ENCODE results near the gene TC2N. TPM values are rescaled to one million over a fixed set of nuclear protein-coding genes. Genes with fewer than 3 reads are reported as not detected.

The TC2N gene
- total and polyA plus RNA-seq, 7 donors = 12.1 to 49.2 (median 28.2) TPM

DNA sequence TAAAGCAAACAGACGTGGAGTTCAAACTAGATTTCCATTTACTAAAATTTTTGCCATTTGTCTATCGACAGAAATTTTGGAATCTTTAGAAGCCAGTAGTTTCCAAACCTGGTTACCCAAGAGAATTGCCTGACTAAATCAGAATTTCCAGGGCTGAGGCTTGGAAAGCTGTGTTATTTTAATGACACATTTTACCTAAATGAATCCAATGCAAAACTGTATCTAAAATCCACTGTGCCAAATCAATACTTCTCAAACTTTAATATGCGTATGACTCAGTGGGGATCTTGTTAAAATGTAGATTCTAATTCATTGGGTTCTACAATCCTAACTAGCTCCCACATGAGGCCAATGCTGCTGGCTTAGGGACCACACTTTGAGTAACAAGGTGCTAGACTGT lies 35.0 kb upstream of the TC2N start:
- DNase-seq = no peak
- intact Hi-C loops (cut with DNase I) = loop anchor here (5.0 to 10.0 kb wide), 3 partner anchors 45 to 390 kb away; partner anchors contain the start of genes FBLN5 and PPP4R3A
- H3K27ac ChIP-seq = peak overlapping the region in 3 of 4 donors; percentile 60 to 83 (median 68)
- H3K4me3 ChIP-seq = no peak overlapping the region
- H3K4me1 ChIP-seq = peaks cover 0 to 79% (median 60%) of the 10 kb centered on the region in 4 donors
- no peaks in the 10 kb centered on the region for H3K9me3 ChIP-seq
- H3K27me3 ChIP-seq = no peaks in the 10 kb centered on the region
- TF ChIP-seq POLR2AphosphoS5 (IDR thresholded peaks at IDR 0.05) (no peak), POLR2A (IDR thresholded peaks at IDR 0.05) (no peak), EP300 (IDR thresholded peaks at IDR 0.05) (no peak)
- TF ChIP-seq, protein P1, sequence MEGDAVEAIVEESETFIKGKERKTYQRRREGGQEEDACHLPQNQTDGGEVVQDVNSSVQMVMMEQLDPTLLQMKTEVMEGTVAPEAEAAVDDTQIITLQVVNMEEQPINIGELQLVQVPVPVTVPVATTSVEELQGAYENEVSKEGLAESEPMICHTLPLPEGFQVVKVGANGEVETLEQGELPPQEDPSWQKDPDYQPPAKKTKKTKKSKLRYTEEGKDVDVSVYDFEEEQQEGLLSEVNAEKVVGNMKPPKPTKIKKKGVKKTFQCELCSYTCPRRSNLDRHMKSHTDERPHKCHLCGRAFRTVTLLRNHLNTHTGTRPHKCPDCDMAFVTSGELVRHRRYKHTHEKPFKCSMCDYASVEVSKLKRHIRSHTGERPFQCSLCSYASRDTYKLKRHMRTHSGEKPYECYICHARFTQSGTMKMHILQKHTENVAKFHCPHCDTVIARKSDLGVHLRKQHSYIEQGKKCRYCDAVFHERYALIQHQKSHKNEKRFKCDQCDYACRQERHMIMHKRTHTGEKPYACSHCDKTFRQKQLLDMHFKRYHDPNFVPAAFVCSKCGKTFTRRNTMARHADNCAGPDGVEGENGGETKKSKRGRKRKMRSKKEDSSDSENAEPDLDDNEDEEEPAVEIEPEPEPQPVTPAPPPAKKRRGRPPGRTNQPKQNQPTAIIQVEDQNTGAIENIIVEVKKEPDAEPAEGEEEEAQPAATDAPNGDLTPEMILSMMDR (IDR thresholded peaks at IDR 0.05) = no peak
- H3K36me3 ChIP-seq = no peaks in the 10 kb centered on the region
- WGBS, 2 donors = 91 to 95% methylated on average over 3 of the region's 3 CpGs

DNA sequence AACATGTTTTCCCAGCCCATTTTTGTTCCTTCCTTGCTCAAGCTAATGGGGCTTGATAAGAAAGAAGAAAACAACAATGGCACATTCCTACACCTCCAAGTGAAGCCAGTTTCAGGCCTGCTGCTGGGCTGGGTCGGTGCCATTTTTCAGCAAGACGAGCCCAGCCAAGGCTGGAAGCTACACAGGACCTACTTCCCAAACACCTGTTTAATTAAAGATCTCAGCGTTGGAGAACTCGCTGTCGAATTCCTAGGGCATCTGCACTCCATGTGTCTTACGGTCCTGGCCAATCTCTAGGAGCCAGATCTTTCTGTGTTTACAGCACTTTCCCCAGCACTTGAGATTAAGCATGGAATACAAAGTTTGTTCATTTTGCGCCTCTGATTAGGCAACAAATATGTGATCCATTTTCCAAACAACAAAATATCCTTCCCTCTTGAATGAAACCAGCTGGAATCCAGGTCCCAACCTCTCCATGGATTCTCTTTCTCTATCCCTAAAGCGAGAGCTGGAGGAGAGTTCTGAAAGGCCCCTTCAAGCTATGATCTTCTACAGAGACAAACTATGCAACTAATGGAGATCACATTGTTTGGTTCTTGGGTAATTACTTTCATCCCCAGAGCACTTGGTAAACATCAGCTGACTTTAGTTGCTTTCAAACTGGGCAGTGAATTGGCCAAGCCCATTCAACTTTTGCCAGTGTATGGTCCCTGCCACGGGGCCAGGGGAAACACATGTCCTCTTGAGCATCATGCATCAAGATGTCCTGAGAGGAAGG lies 34.3 kb upstream of the TC2N start:
- TF ChIP-seq, protein P1 (IDR thresholded peaks at IDR 0.05) = no peak
- peak; percentile 28 to 81 (median 74) for TF ChIP-seq POLR2AphosphoS5 (IDR thresholded peaks at IDR 0.05)
- H3K27ac ChIP-seq = peak overlapping the region; percentile 60 to 83 (median 64)
- no peaks in the 10 kb centered on the region for H3K9me3 ChIP-seq
- peaks cover 0 to 86% (median 67%) of the 10 kb centered on the region in 4 donors for H3K4me1 ChIP-seq
- no peak overlapping the region for H3K4me3 ChIP-seq
- 72 to 87% methylated on average over 9 of the region's 9 CpGs for WGBS, 2 donors
- intact Hi-C loops (cut with DNase I) = loop anchor here (5.0 to 10.0 kb wide), 3 partner anchors 46 to 389 kb away; partner anchors contain the start of genes FBLN5 and PPP4R3A
- peak; percentile 90 for DNase-seq
- H3K27me3 ChIP-seq = no peaks in the 10 kb centered on the region
- no peaks in the 10 kb centered on the region for H3K36me3 ChIP-seq

DNA sequence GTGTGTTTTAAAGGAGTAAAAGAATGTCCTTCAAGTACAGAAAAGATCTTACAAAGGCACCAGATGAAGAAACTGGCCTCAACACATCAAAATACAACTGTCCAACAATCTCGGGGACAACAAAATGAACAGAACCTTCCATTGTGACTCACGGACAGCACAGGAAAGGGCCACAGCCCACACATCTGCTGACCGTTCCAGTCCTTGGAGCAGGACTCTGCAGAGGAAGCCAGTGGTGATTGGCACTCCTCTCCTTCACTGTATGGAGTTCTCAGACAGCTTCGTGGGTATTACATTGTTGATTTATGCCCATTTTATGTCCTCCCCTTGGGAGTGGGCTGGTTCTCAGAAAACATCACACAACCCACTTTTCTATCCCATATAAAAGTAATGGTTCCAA lies 32.5 kb upstream of the TC2N start:
- H3K27ac ChIP-seq = peak overlapping the region; percentile 8 to 83 (median 28)
- intact Hi-C loops (cut with DNase I) = loop anchor here (5.0 to 10.0 kb wide), 3 partner anchors 47 to 388 kb away; partner anchors contain the start of genes FBLN5 and PPP4R3A
- peaks cover 0 to 91% (median 73%) of the 10 kb centered on the region in 4 donors for H3K4me1 ChIP-seq

DNA sequence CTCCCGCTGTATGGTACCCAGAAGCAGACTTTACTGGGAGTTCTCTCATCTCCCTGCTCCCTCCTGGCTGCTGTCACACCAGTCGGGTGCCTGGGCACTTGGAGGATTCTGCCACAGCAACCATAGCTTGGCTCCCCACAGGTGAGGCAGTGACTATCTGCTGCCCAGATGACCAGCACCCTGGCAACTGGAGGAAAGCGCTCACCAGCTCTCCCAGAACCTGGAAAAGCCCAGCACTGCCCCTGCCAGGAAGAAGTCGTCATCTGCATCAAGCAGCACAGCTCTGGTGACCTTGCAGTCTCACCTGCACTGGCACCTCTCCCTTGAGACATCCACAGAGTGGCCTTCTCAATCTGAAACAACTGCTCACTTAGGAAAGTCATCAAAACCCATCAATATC lies 31.9 kb upstream of the TC2N start:
- TF ChIP-seq POLR2AphosphoS5 (IDR thresholded peaks at IDR 0.05) = no peak
- no peak for TF ChIP-seq EP300 (IDR thresholded peaks at IDR 0.05)
- no peak for TF ChIP-seq POLR2A (IDR thresholded peaks at IDR 0.05)
- TF ChIP-seq, protein P1 (IDR thresholded peaks at IDR 0.05) = no peak
- no peaks in the 10 kb centered on the region for H3K36me3 ChIP-seq
- DNase-seq = no peak
- 89 to 94% methylated on average over 4 of the region's 4 CpGs for WGBS, 2 donors
- peak overlapping the region; percentile 8 to 83 (median 28) for H3K27ac ChIP-seq
- H3K4me1 ChIP-seq = peaks cover 0 to 87% (median 73%) of the 10 kb centered on the region in 4 donors
- no peaks in the 10 kb centered on the region for H3K9me3 ChIP-seq
- intact Hi-C loops (cut with DNase I) = no loop called here
- no peaks in the 10 kb centered on the region for H3K27me3 ChIP-seq
- H3K4me3 ChIP-seq = no peak overlapping the region

More for the DNA sequence above, 32.5 kb upstream of the TC2N start:
- DNase-seq = no peak
- TF ChIP-seq POLR2A (IDR thresholded peaks at IDR 0.05) (no peak), EP300 (IDR thresholded peaks at IDR 0.05) (no peak), POLR2AphosphoS5 (IDR thresholded peaks at IDR 0.05) (no peak)
- TF ChIP-seq, protein P1 (IDR thresholded peaks at IDR 0.05) = no peak
- Histone ChIP-seq H3K4me3 (no peak overlapping the region), H3K9me3 (no peaks in the 10 kb centered on the region), H3K36me3 (no peaks in the 10 kb centered on the region), H3K27me3 (no peaks in the 10 kb centered on the region)
- WGBS, 2 donors = 83% methylated on average over 4 of the region's 4 CpGs

Measured in sigmoid colon (tissue), 7 donors.